IPS-NIHi11 (cell line): ENCODE results near the gene SMTN.
A peak's percentile ranks its signal among the peaks of the same experiment; 100 is the strongest.
"Not testable (repeated sequence)": the region's sequence is repeated elsewhere in the genome, so short reads cannot be mapped to it uniquely, and the experiment has no call there.

ENCODE experiments used
- DNase-seq: peaks from one replicate; pipeline ENCODE4 v3.0.0; 2012; ENCODE audit warnings: mixed read lengths, low spot score

The SMTN gene

DNA sequence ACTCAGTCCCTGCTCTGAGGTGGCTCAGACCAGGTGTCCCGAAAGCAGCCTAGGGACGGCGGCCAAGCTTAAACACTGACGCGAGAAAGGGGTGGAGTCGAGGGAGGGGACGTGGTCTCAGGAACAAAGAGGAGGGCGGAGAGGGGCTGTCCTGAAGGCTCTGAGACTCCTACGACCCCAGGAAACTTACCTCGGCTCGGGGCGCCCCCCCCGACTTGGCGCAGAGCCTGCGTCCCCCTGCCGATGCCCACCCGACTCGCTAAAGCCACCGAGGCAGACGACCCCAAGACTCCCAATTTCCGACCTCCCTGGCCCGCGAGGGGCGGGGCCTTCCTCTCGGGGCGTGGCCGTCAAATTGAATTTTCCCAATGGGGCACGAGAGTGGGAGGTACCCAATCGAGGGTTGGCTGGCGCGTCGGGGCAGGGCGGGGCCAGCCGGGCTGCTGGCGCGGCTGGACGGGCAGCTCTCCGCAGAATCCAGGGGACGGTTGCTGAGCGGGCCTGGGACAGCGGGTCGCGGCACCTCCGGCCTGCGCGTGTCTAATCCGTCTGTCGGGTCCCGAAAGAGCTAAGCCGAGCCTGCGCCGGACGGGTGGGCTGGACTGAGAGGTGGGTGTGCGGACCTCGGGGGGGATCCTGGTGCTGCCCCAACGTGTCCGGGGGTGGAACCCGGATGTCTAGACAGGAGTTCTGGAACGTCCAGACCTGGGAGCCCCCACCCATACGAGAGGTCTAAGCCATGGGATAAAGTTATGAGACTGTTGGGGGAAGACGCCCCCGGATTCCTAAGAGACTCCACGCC is at the start of gene SMTN:
TSS of gene SMTN (plus strand) at position 471 of the 802 bp plus-strand sequence. CDS start 1,941 bp downstream, outside the sequence.
- DNase-seq: peak; percentile 96

DNA sequence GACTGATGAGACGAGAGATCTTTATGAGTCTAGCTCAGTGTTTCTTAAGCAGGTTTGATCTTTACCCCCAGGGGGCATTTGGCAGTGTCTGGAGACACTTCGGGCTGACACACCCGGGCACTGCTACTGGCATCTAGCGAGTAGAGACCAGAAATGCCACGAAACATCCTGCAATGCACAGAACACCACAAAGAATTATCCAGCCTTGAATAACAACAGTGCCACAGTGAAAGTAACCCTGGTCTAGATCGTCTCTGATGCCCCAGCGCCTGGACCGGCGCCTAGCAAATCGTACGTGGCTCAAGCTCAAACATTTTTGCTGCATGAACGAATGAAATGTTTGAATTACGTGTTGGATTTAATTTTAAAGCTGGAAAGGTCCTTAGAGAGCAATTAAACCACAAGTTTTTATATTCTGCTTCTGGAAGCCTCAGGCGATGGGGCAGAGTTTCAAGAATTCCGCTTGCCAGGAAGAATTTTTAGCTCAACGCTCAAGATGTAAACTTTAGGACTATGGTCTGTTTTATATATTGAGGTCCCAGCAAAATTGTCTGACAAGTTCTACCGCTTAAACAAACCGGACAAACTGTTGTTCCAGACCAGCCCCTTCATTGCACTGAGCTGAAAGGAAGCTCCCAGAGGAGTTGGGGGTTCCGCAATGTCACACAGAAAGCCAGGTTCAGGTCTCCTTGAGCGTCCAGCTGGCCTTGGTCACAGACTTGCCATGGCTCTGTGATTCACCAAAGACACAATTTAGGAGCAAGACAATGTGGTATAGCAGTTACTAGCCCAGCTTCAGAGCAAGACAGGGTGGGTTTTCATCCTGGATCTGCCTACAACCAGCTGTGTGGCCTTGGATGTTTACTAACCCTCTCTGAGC is 44.2 kb upstream of the SMTN start:
- DNase-seq: no peak

DNA sequence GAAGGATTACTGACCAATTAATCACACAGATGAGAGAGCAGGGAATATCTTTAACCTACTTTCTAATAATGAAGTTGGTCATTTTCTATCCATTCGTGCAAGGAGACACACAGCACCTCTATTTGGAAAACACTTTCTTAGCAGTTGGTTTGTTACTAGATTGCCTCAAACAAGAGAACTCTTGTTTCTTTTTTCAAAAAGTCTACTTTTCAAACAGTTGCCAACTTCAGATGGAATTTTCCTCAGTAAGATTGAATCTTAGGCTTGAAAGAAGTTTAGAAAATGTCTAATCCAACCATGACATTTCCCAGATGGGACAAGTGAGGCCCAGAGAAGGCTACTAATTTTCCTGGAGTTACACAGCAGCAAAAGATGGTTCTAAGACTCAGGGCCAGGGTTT is 42.4 kb upstream of the SMTN start:
- no peak for DNase-seq

DNA sequence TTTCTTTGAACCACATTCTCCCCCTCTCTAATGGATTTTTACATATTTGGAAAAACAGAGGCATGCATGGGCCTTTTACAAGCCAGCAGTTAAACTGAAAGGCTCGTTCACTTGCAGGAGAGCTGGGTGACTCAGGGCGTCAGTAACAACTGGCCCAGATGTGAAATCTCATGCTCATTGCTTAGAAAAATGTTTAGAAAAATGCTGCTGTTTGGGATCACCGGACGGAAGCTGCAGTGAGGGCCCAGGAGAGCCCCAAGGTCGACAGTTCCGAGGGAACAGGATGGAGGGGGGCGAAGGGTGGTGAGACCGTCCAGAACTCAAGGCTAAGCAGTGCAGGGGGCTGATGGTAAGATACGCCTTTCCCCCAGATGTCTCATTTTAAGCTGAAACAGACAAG is 41.7 kb upstream of the SMTN start:
- no peak for DNase-seq

DNA sequence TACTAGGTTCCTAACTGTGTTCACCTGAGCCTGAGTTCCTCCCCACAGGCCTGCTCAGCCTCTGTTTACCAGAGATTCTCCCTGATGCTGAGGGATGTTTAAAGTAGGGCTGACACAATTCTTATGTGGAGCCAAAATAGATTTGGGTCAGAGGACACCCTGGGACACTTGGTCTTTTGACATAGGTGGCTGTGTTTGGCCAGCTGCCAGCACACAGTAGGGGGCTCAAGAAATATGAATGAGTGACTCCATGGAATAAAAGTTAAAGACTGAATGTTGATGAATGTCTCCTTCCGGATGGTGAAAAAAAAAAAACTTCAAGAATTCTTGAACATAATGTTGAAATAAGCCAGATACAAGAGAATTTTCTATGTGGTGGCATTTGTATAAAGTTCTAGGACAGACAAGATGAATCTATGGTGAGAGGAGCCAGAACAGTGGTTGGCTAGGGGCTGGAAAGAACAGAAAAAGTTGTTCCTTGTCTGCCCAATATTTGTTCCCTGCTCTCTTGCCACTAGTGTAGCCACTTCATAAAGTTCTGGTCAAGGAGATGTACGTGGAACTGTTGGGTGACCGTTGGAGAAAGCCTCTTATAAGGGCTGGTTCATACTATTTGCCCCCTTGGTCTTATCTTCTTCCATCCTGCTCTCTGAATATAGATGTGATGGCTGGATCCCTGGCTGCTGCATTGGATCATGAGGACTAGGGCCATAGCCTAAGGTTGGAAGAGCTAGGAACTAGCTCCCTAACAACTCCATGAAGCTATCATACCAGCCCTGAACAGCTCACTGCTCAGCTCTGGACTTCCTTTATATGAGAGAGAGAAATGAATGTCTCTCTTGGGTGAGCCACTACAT is 40.3 kb upstream of the SMTN start:
- DNase-seq: no peak

DNA sequence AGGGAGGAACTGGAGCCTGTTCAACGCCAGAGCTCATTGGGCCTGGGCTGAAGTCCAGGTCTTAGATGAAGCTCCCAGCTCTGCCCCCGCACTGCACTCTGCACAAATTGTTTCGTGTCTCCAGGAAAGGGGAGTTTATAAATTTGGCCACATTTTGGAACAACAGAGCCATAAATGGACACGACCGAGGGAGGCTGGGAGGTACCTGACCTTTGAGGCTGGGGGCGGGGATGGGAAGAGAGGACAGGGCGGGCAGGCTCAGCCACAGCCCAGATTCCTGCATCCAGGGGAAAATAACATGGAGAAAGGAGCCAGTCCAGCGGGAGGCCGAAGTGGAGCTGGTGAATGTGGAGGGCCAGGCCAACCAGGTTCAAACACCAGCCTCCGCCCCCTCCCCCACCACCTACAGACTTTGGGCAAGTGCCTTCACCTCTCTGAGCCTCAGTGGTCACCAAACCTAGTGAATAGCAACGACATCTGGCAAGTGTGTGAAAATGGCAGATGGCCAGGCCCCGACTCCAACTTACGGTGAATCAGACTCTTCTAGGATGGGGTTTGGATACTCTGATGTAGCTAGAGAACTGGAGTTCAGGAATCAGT is 36.8 kb upstream of the SMTN start:
- DNase-seq: peak; percentile 39

DNA sequence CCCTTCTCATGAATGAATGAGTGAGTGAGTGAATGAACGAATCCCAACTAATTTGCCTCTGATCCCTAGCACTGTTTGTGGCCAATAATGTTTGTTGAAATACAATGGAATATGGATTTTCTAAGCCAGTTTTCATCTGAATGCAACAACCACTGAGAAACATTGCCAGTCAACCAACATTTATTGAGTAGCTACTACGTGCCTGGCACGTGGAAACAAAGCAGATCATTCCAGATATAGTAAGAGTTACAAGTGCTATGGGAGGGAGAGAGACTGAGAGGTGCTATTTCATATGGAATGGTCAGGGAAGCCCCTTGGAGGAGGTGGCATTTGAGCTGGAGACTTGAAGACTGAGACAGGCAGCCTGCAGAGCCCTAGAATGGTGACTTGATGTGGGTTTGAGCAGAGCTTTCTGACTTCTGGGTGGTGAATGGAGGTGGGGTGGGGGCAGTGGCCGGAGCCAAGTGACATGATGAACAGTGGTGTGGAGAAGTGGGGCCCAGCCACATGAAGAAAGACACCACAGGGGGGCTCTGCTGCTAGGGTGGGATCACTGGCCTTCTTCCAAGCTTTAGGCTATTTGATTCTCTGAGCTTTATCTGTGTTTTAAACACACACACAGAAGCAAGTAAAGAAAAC is 35.1 kb upstream of the SMTN start:
- no peak for DNase-seq

DNA sequence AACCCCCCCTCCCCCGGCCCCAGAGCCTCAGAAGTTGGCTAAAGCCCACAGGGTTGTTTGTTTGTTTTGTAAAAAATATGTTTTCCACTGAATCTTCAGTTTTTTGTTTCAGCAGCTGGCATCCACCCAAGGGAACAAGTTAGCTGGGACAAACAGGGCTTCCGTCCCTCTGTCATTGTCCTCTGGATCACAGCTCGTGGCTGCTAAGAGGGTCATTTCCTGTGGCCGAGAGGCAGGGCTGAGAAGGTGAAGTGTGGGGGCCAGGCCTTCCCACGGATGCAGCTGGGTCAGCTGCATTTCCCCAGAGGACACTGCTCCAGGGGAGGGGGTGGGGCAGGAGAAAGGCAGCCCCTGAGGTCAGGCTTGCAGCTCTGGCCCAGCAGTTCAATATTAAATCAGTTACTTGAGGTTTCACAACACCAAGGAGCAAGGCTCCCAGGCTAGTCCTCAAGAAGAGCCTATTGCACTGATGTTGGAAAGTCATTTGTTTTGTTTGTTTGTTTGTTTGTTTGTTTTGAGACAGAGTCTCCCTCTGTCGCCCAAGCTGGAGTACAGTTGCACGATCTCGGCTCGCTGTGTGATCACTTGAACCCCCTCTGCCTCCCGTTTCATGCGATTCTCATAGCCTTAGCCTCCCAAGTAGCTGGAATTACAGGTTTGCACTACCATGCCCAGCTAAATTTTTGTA is 34.4 kb upstream of the SMTN start:
- no peak for DNase-seq

DNA sequence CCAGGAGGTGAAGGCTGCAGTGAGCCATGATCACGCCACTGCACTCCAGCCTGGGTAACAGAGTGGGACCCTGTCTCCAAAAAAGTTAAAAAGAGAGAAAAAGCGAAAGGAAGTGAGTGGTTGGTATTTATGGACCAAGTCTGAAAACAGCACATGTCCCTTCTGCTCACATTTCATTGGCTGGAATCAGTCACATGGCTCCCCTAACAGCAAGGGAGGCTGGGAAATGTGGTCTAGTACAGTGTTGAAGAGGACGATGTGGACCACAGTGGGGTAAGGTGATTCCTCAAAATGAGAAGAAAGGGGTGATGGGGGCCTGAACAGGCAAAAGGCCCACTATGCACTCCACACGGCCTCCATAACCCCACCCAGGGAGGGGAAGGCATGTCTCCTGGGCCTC is 32.5 kb upstream of the SMTN start:
- DNase-seq: no peak

DNA sequence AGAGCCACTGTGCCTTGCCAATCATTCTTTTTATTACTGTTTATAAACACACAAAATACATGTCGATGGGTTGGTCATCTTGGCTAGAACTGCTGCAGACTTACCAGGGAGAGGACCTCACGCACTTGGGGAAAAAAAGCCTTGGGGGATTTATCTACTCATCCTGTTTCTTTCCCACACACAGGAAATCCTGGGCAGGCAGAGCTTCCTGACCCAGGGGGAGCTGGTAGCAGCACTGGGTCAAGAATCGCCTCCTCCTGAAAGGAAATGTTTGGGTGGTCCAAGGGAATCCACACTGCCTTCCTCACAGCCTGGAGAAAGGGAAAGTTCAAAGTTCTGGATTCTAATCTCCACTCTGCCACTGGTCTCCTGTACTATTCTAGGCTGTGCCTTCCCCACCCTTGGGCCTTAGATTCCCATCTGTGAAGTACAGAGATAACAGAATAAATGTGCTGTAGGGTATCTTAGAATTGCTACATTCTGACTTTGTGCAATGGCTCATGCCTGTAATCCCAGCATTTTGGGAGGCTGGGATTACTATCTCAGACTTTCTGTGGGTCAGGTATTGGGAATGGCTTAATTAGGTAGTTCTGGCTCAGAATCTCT is 31.2 kb upstream of the SMTN start:
- no peak for DNase-seq

DNA sequence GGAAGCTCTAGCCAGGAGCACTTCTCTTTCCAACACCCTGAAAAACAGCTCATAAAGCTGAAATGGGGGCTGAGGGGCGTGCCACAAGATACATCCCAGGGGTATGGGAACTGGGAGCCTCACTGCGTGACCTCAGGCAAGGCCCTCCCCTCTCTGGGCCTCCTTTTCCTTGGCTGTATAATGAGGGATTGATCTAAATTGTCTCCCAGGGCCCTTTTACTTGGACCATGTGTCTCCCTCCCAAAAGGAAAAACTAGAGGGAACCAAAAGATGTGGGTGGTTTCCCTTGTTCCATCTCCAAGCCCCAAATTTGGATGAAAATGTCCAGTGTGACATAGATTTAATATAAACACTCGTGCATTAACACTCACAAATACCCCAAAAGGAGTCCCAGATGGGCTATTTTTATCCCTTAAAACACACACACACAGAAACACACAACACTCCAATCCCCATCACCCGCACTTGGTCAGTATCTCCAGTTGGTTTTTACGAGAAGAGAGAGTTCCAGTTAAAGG is 25.9 kb upstream of the SMTN start:
- no peak for DNase-seq

DNA sequence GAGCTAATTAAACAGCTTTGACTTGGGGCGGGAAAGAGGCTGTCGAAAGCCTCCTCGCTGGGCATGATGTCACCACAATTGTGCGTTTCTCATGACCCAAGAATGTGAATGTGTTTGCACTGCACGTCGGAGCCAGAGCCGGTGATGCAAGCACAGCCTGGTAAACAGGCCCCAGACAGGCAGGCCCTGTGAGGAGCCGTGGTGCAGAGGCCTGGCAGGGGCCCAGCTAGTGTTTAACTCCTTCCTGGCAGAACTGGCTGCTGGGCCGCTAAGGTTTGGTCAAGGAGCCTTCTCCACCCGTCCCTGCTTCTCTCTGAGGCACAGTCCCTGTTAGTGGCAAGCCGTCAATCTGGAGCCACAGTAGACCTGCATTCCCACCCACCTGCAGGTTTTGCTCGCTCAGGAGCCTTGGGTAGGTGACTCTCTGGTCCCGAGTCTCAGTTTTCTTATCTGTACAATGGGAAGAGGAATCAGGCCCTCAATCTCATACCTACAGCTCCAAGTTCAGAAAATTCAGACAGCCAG is 25.4 kb upstream of the SMTN start:
- peak; percentile 76 for DNase-seq

DNA sequence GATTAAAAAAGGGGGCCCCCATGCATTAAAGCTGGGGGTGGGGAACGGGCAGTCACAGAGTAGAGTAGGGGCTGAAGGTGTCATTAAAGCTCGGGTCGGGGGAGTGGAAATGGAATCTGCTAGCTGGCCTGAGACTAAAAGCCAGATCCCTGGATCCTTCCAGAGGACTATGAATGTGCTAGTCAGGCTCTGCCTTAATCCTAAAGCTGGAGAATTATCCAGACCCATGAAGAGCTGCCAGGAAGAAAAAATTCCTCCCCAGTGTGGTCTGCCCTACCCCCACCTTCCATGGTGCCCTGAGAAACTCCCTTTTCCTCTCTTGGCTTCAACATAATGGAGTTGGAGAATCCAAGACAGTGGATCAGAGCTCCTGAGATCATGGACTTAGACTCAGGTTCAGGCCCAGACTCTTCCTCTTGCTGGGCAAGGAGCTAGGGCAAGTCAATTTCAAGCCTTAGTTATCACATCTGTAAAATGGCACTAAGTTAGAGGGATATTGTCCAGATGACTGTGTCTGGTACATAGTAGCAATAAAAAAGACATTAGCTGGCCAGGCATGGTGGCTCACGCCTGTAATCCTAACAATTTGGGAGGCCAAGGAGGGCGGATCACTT is 24.0 kb upstream of the SMTN start:
- no peak for DNase-seq

DNA sequence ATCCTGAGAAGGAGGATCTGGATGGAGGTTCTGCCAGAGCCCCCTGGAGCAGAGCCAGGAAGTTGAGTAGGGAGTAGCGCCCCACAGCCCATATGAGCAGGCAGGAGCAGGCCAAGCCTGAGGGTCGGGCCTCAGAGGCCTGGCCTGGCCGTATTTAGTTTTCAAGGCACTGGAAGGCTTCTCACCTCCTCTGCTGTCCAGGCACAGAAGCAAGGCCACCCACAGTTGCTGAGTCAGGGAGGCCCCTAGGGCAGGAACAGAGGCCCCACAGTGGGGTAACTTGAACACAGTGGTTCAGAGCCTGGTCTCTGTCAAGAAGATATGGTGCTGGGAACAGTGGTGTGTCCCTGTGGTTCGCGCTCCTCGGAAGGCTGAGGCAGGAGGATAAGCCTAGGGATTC is 21.5 kb upstream of the SMTN start:
- not testable (repeated sequence) for DNase-seq

DNA sequence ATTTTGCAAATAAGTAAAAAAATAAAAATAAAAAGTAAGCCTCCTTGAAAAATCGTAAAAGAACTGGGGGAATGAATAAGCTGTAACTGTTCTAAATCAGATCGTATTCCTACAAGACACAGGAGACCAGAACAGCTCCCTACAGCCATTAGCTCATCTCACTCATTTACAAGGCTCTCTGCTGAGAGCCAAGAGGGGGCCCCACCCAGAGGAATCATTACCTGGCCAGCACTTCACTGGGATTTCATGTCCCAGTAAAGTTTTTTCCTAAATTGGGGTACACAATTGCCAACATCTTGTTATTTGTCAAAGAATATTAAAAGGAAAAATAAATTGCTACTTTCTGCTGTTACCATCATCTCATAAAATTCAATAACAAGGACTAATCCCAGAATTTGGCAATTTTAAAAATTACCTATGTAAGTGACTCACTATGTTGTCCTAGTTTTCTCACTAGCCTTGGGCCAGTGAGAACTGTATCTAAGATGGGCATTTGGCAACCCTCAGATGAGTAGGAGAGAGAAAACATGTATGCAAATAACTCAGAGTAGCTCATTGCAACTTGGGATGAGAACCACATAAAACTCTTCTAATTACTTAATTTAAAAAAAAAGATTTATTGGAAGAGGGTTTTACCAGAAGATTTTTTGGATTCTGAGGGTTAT is 18.4 kb upstream of the SMTN start:
- DNase-seq: no peak

DNA sequence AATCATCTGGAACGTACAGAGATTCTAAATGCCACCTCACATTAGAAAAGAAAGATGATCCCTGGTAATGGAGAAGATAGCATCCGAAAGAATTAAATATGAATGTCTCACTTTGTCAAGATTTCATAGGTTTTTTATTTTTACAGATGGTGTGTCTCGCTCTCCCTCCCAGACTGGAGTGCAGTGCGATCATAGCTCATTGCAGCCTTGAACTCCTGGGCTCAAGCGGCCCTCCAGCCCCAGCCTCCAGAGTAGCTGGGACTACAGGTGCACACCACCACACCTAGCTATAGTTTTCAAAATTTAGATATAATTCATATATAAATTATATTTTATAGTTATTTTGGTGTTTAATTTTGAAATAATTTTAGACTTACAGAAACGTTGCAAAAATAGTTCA is 16.7 kb upstream of the SMTN start:
- no peak for DNase-seq

DNA sequence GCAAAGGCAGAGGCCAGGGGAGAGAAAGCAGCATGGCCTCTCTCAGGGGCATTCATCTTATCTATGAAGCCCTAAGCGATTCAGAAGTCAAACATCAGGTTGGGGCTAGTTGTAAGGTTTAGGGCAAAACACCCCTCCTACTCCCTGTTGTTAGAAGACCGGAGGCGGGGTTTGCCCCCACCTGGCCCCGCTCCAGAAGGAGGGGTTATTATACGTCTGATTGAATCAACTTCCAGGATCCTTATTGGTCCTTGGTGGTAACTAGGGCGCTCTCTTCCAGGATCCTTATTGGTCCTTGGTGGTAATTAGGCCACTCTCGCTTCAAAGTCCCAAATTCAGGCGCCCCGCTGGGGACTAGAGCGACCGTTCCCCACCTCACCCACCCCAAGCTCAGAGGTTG is 12.1 kb upstream of the SMTN start:
- DNase-seq: no peak

DNA sequence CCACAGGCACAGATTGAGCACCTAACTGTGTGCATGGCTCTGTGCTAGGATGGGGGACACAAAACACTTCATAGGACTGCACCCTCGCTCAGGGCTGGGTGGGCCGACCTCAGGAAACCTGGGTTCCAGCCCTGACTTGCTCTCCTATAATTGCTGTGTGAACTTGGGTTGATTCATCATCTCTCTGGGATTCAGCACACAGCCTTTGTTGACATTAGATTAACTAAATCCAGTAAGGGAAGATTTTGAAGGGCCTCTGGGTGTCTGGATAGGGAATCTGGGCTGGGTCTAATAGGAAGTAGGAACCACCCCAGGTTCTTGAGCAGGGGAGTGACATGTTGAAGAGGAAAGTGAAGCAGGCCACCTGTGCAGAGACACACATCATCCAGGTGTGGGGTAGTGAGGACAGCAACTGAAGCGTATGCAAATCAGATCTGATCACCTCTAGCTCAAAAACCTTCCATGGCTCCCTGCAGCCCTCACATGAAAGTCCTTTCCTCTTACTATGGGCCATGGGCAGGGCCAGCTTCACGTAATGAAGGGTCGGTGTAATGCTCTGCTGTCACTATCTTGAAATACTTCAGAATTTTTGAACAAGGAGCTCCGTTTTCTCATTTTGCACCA is 11.3 kb upstream of the SMTN start:
- not testable (repeated sequence) for DNase-seq
